ENCODE results near the gene UBE2G2.

GRCh38 chr21:44766014-44766817, 35.4 kb downstream of the UBE2G2 start:
- no peak for TF ChIP-seq CTCF (IDR thresholded peaks at IDR 0.05)
- TF ChIP-seq POLR2A (IDR thresholded peaks at IDR 0.05) = no peak
